HepG2 (cell line): ENCODE measurements around the gene OVCA2. TPM values are rescaled to one million over a fixed set of nuclear protein-coding genes. Genes with fewer than 3 reads are reported as not detected.

Experiments
- CEBPB ChIP-seq: IDR thresholded peaks from 2 replicates; pipeline ENCODE4 v1.6.1; 2011; ENCODE audit warnings: low read depth, low read length, improper control_type of control experiment, borderline replicate concordance
- CHD4 ChIP-seq: fragments of 200-600 bp; sonication (generic); IDR thresholded peaks from 2 replicates; pipeline ENCODE4 v1.7.0; 2017; ENCODE audit warnings: mild to moderate bottlenecking, low read length, borderline replicate concordance
- HNRNPLL ChIP-seq: fragments of 200-400 bp; formaldehyde crosslinking; IDR thresholded peaks from 2 replicates; pipeline ENCODE4 v1.6.1; 2017; ENCODE audit warnings: mild to moderate bottlenecking, low read depth, low read length; ENCODE audit not compliant: poor library complexity, severe bottlenecking
- KDM2A ChIP-seq: sonication (generic); formaldehyde crosslinking; IDR thresholded peaks from 2 replicates; pipeline ENCODE4 v1.4.0; 2020; ENCODE audit warnings: low read depth, missing genetic modification reagents, borderline replicate concordance
- MAZ ChIP-seq, 2 experiments: sonication (generic) in 1 of 2; formaldehyde crosslinking in 1 of 2; IDR thresholded peaks; 2 replicates each; pipeline versions ENCODE4 v1.5.0 to v1.6.1; 2012 to 2020; ENCODE audit warnings: low read depth in 2 of 2, mild to moderate bottlenecking in 2 of 2, borderline replicate concordance in 1 of 2, improper control_type of control experiment in 1 of 2, low read length in 1 of 2, missing genetic modification reagents in 1 of 2, moderate library complexity in 1 of 2
- MTA1 ChIP-seq: sonication (generic); formaldehyde crosslinking; IDR thresholded peaks from 2 replicates; pipeline ENCODE4 v1.4.0; 2020; ENCODE audit warnings: missing genetic modification reagents, mild to moderate bottlenecking, borderline replicate concordance
- RFX1 ChIP-seq: fragments of 450-650 bp; IDR thresholded peaks from 2 replicates; pipeline ENCODE4 v1.6.1; 2017
- ZNF207 ChIP-seq: fragments of 450-650 bp; IDR thresholded peaks from 2 replicates; pipeline ENCODE4 v1.6.1; 2016; ENCODE audit warnings: antibody characterized with exemption, borderline replicate concordance
- ZNF333 ChIP-seq: sonication (generic); formaldehyde crosslinking; IDR thresholded peaks from 2 replicates; pipeline ENCODE4 v1.4.0; 2020; ENCODE audit warnings: mild to moderate bottlenecking, missing genetic modification reagents, borderline replicate concordance
- polyA plus RNA-seq, 8 experiments: library from polyadenylated mRNA; depleted of rRNA in 3 of 8; stranded (reverse) in 7 of 8; unstranded in 1 of 8; fragments of >200 nt; fragmentation: Illumina TruSeq in 4 of 8; extraction: Trizol in 4 of 8; gene quantifications; 2 replicates each; pipeline versions ENCODE4 v1.2.1 to v1.2.3, GENCODE V29; 2011 to 2016; ENCODE audit warnings: low read depth in 4 of 8, missing spikeins in 1 of 8, mixed read lengths in 1 of 8; ENCODE audit not compliant: insufficient read depth in 1 of 8
- total RNA-seq, 5 experiments: library from RNA; depleted of rRNA; stranded (reverse); fragments of >200 nt; fragmentation: Illumina TruSeq; extraction: Trizol; gene quantifications; 2 replicates each; pipeline ENCODE4 v1.2.3, GENCODE V29; 2016; ENCODE audit warnings: low read depth in 1 of 5
- TF ChIP-seq, protein P1 (sequence below): sonication (generic); formaldehyde crosslinking; IDR thresholded peaks from 2 replicates; pipeline ENCODE4 v1.8.0; 2022; ENCODE audit warnings: mild to moderate bottlenecking, missing genetic modification reagents, borderline replicate concordance
- TF ChIP-seq, protein P2 (sequence below), 2 experiments: sonication (generic) in 1 of 2; formaldehyde crosslinking in 1 of 2; IDR thresholded peaks; 2 replicates each; pipeline versions ENCODE4 v1.4.0 to v1.6.1; 2016 to 2020; ENCODE audit warnings: borderline replicate concordance in 1 of 2, low read depth in 1 of 2, mild to moderate bottlenecking in 1 of 2, missing genetic modification reagents in 1 of 2
- TF ChIP-seq, protein P3 (sequence below): sonication (generic); formaldehyde crosslinking; IDR thresholded peaks from 2 replicates; pipeline ENCODE4 v1.5.0; 2020; ENCODE audit warnings: mild to moderate bottlenecking, missing genetic modification reagents, borderline replicate concordance

The OVCA2 gene
- total and polyA plus RNA-seq, 2 of the 13 experiments (the other 11 are each of a cell fraction or from before 2014, with no cell fraction given) = 23.7 to 28.2 TPM

DNA sequence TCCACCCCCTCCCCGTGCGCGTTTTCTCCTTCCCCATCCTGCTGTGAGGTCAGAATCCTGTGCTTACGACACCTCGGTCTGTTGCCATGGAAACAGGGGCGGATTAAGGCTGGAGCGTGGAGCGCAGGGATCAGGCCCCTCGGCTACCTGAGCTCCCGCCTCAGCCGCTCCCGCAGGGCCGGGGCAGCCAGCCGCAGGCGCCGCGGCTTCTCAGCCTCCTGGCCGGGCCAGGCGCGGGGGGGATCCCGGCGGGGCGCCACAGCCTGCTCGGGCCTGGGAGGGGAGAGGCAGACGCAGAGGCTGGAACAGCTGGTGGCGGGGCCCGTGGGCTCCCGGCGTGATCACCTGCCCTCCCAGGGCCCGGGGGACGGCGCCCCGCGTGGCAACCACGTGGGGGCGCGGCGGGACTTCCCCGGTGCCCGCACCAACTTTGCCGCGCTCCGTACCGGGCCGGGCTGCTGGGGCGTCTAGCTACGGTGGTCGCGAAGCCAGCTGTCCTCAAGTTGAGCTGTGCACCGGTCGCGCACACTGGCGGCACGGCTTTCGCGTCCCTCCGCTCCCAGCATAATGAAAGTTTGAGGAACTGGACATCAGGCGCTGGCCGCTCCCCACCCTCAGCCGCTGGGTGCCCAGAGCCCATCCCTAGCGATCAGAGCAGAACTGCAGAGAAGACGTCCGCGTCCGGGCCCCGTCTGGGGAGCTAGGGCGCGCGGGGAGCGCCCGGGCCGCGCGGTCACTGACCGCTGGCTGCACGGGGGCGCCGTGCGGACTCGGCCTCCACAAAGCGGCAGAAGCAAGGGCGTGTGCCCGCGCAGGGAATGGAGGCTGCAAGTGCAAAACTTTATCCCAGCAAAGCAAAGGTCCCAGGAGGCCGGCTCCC lies 17.9 kb upstream of the OVCA2 start (continued):
- TF ChIP-seq, protein P1, sequence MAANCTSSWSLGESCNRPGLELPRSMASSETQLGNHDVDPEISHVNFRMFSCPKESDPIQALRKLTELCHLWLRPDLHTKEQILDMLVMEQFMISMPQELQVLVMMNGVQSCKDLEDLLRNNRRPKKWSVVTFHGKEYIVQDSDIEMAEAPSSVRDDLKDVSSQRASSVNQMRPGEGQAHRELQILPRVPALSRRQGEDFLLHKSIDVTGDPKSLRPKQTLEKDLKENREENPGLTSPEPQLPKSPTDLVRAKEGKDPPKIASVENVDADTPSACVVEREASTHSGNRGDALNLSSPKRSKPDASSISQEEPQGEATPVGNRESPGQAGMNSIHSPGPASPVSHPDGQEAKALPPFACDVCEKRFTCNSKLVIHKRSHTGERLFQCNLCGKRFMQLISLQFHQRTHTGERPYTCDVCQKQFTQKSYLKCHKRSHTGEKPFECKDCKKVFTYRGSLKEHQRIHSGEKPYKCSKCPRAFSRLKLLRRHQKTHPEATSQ (CRISPR knock-in tag) = no peak
- TF ChIP-seq CEBPB = peak; percentile 11; the same call in 1 of the 2 replicates
- TF ChIP-seq, protein P2, sequence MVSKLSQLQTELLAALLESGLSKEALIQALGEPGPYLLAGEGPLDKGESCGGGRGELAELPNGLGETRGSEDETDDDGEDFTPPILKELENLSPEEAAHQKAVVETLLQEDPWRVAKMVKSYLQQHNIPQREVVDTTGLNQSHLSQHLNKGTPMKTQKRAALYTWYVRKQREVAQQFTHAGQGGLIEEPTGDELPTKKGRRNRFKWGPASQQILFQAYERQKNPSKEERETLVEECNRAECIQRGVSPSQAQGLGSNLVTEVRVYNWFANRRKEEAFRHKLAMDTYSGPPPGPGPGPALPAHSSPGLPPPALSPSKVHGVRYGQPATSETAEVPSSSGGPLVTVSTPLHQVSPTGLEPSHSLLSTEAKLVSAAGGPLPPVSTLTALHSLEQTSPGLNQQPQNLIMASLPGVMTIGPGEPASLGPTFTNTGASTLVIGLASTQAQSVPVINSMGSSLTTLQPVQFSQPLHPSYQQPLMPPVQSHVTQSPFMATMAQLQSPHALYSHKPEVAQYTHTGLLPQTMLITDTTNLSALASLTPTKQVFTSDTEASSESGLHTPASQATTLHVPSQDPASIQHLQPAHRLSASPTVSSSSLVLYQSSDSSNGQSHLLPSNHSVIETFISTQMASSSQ (IDR thresholded peaks at IDR 0.05; ENCODE audit: low read depth) = no peak
- TF ChIP-seq, protein P2 (CRISPR knock-in tag; IDR thresholded peaks at IDR 0.05; ENCODE audit: borderline replicate concordance) = no peak
- TF ChIP-seq, protein P3, sequence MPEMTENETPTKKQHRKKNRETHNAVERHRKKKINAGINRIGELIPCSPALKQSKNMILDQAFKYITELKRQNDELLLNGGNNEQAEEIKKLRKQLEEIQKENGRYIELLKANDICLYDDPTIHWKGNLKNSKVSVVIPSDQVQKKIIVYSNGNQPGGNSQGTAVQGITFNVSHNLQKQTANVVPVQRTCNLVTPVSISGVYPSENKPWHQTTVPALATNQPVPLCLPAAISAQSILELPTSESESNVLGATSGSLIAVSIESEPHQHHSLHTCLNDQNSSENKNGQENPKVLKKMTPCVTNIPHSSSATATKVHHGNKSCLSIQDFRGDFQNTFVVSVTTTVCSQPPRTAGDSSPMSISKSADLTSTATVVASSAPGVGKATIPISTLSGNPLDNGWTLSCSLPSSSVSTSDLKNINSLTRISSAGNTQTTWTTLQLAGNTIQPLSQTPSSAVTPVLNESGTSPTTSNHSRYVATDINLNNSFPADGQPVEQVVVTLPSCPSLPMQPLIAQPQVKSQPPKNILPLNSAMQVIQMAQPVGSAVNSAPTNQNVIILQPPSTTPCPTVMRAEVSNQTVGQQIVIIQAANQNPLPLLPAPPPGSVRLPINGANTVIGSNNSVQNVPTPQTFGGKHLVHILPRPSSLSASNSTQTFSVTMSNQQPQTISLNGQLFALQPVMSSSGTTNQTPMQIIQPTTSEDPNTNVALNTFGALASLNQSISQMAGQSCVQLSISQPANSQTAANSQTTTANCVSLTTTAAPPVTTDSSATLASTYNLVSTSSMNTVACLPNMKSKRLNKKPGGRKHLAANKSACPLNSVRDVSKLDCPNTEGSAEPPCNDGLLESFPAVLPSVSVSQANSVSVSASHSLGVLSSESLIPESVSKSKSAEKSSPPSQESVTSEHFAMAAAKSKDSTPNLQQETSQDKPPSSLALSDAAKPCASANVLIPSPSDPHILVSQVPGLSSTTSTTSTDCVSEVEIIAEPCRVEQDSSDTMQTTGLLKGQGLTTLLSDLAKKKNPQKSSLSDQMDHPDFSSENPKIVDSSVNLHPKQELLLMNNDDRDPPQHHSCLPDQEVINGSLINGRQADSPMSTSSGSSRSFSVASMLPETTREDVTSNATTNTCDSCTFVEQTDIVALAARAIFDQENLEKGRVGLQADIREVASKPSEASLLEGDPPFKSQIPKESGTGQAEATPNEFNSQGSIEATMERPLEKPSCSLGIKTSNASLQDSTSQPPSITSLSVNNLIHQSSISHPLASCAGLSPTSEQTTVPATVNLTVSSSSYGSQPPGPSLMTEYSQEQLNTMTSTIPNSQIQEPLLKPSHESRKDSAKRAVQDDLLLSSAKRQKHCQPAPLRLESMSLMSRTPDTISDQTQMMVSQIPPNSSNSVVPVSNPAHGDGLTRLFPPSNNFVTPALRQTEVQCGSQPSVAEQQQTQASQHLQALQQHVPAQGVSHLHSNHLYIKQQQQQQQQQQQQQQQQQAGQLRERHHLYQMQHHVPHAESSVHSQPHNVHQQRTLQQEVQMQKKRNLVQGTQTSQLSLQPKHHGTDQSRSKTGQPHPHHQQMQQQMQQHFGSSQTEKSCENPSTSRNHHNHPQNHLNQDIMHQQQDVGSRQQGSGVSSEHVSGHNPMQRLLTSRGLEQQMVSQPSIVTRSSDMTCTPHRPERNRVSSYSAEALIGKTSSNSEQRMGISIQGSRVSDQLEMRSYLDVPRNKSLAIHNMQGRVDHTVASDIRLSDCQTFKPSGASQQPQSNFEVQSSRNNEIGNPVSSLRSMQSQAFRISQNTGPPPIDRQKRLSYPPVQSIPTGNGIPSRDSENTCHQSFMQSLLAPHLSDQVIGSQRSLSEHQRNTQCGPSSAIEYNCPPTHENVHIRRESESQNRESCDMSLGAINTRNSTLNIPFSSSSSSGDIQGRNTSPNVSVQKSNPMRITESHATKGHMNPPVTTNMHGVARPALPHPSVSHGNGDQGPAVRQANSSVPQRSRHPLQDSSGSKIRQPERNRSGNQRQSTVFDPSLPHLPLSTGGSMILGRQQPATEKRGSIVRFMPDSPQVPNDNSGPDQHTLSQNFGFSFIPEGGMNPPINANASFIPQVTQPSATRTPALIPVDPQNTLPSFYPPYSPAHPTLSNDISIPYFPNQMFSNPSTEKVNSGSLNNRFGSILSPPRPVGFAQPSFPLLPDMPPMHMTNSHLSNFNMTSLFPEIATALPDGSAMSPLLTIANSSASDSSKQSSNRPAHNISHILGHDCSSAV (CRISPR knock-in tag) = no peak
- TF ChIP-seq ZNF207 = no peak
- TF ChIP-seq ZNF333 (CRISPR knock-in tag) = no peak
- TF ChIP-seq HNRNPLL = peak; percentile 49
- no peak for TF ChIP-seq CHD4
- TF ChIP-seq KDM2A (CRISPR knock-in tag) = 0 out of 2 replicates have a peak, but pooled peaks have one; percentile 39
- TF ChIP-seq MTA1 (CRISPR knock-in tag) = peak; percentile 78; the same call in 1 of the 2 replicates
- TF ChIP-seq RFX1 = peak; percentile 43; the same call in 1 of the 2 replicates
- TF ChIP-seq MAZ (IDR thresholded peaks at IDR 0.05; ENCODE audit: borderline replicate concordance, low read depth, low read length) = no peak
- no peak for TF ChIP-seq MAZ (CRISPR knock-in tag; IDR thresholded peaks at IDR 0.05; ENCODE audit: low read depth)
